Breast epithelium (tissue), 4 donors: ENCODE data around the gene HIGD2A. TPM values are rescaled to one million over a fixed set of nuclear protein-coding genes. Genes with fewer than 3 reads are reported as not detected.

Experiments
- DNase-seq, 2 donors: peaks; one replicate each; pipeline ENCODE4 v3.0.0-alpha.2; 2019; ENCODE audit warnings: low spot score in 2 of 2
- H3K27ac ChIP-seq, 2 donors: fragments of 200-600 bp; sonication (generic) in 1 of 2; one replicate each; pipeline ENCODE4 v1.5.1; 2016 to 2019; ENCODE audit warnings: mild to moderate bottlenecking in 1 of 2
- H3K27me3 ChIP-seq, 2 donors: fragments of 200-600 bp; sonication (generic) in 1 of 2; one replicate each; pipeline versions ENCODE4 v1.5.1 to v1.6.0; 2017 to 2019; ENCODE audit warnings: control low read depth in 1 of 2, mild to moderate bottlenecking in 1 of 2
- H3K36me3 ChIP-seq: fragments of 200-600 bp; one replicate; pipeline ENCODE4 v1.5.1; 2019
- H3K4me1 ChIP-seq, 2 donors: fragments of 200-600 bp; sonication (generic); one replicate each; pipeline ENCODE4 v1.5.1; 2016 to 2019; ENCODE audit warnings: control low read depth in 1 of 2
- H3K4me3 ChIP-seq, 3 donors: fragments of 200-600 bp; sonication (generic); 1 replicate in 2 of 3; 2 replicates in 1 of 3; pipeline ENCODE4 v1.5.1; 2016 to 2019; ENCODE audit warnings: mild to moderate bottlenecking in 3 of 3, moderate library complexity in 2 of 3
- H3K9me3 ChIP-seq, 2 donors: fragments of 200-600 bp; sonication (generic) in 1 of 2; one replicate each; pipeline ENCODE4 v1.5.1; 2016 to 2019; ENCODE audit warnings: control low read depth in 1 of 2
- CTCF ChIP-seq, 3 donors: fragments of 450-650 bp; IDR thresholded peaks; one replicate each; pipeline ENCODE4 v1.5.1; 2016 to 2017; ENCODE audit warnings: antibody characterized with exemption in 3 of 3, mild to moderate bottlenecking in 3 of 3, moderate library complexity in 3 of 3
- POLR2A ChIP-seq: fragments of 450-650 bp; IDR thresholded peaks from one replicate; pipeline ENCODE4 v1.6.1; 2016; ENCODE audit warnings: antibody characterized with exemption, mild to moderate bottlenecking, moderate library complexity
- POLR2AphosphoS5 ChIP-seq, 3 donors: sonication (generic); formaldehyde crosslinking; IDR thresholded peaks; one replicate each; pipeline ENCODE4 v1.6.1; 2017; ENCODE audit warnings: antibody characterized with exemption in 3 of 3
- intact Hi-C: fragments of 100-400 bp; cut with DNase I; formaldehyde crosslinking; loops from one replicate; pipeline ENCODE4 v1.15.1; 2023; ENCODE audit warnings: low total_unique reads
- total RNA-seq, 3 donors: library from RNA; depleted of rRNA; stranded (reverse); fragments of >200 nt; gene quantifications; one replicate each; pipeline ENCODE4 v1.1.0, GENCODE V29; 2016

HIGD2A gene
- total RNA-seq, 3 donors from 2014 or later: 68.5 to 134 (median 80.2) TPM

DNA sequence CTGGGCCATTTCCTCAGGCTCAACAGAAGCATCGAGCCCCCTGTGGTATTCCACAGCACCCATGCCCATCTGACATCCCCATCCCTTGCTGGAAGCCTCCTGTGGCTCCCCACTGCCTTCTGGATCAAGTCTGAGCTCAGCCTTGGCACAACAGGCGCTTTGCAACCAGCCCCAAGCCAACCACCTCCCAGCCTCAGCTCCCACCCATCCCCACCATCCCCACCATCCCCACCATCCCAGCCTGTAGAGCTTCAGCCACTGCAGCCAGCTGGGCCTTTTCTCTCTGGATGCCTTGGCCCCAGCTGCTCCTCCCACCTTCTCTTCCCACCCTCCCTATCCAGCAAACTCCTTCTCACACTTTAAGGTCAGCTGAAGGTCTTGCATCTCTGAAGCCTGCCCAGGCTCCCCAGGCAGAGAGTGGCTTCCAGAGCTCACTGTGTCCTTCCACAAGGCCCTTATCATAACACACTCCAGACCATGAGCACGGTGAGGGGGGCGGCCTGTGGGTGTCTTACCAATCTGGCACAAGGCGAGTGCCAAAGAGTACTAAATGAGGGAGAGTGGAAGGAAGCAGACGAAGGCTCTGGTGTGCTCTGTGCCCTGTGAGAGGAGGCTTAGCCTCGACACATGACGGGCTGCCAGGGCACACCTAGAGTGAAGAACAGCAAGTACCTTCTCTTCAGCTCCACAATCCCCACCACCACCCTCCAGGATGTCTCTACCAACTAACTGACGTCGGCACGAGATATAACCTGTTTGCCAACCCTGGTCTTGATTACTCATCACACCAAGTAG lies 6.5 kb downstream of the HIGD2A start:
- intact Hi-C loops: no loop called here
- no peak for DNase-seq
- no peak overlapping the region for H3K4me3 ChIP-seq
- TF ChIP-seq POLR2AphosphoS5 (IDR thresholded peaks at IDR 0.05): no peak
- TF ChIP-seq POLR2A: no peak
- no peaks in the 10 kb centered on the region for H3K36me3 ChIP-seq
- no peaks in the 10 kb centered on the region for H3K4me1 ChIP-seq
- H3K9me3 ChIP-seq: no peaks in the 10 kb centered on the region
- H3K27ac ChIP-seq: no peak overlapping the region
- no peaks in the 10 kb centered on the region for H3K27me3 ChIP-seq

DNA sequence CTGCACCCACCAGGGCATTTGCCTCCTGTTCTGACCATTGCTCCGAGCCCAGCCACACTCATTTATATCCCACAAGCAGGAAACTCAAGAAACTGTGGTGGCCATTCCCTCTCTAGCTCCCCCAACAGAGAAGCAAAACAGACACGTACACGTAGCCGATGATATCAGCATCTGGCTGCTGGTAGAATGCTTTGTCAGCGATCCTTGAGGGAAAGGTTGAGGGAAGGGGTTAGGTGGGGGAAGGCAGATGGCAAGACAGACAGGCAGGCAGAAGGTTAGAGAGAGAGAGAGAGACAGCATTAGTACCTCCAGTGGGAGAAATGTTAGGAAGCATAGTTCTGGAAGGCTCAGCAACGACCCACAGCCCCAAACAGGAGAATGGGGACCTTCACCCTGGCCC lies 7.8 kb downstream of the HIGD2A start:
- H3K4me3 ChIP-seq: no peak overlapping the region
- H3K27ac ChIP-seq: peak overlapping the region in 1 of 2 donors; percentile 48
- no peaks in the 10 kb centered on the region for H3K27me3 ChIP-seq
- H3K9me3 ChIP-seq: no peaks in the 10 kb centered on the region
- TF ChIP-seq POLR2A: no peak
- no peak for TF ChIP-seq POLR2AphosphoS5 (IDR thresholded peaks at IDR 0.05)
- TF ChIP-seq CTCF (IDR thresholded peaks at IDR 0.05): no peak
- H3K4me1 ChIP-seq: no peaks in the 10 kb centered on the region
- intact Hi-C loops: no loop called here
- no peaks in the 10 kb centered on the region for H3K36me3 ChIP-seq
- no peak for DNase-seq

- intact Hi-C loops: no loop called here
- Histone ChIP-seq H3K4me3 (no peak overlapping the region), H3K36me3 (no peaks in the 10 kb centered on the region), H3K27ac (no peak overlapping the region), H3K9me3 (no peaks in the 10 kb centered on the region), H3K27me3 (no peaks in the 10 kb centered on the region), H3K4me1 (no peaks in the 10 kb centered on the region)
- DNase-seq: no peak
- TF ChIP-seq CTCF (IDR thresholded peaks at IDR 0.05): no peak
- no peak for TF ChIP-seq POLR2AphosphoS5 (IDR thresholded peaks at IDR 0.05)
- no peak for TF ChIP-seq POLR2A
These were observed 9.3 kb downstream of the HIGD2A start for GRCh38 chr5:176397736-176398420.

- Histone ChIP-seq H3K9me3 (no peaks in the 10 kb centered on the region), H3K27ac (no peak overlapping the region), H3K4me3 (no peak overlapping the region), H3K27me3 (no peaks in the 10 kb centered on the region), H3K36me3 (no peaks in the 10 kb centered on the region), H3K4me1 (no peaks in the 10 kb centered on the region)
- intact Hi-C loops: no loop called here
- DNase-seq: no peak
- TF ChIP-seq POLR2AphosphoS5 (IDR thresholded peaks at IDR 0.05) (no peak), CTCF (IDR thresholded peaks at IDR 0.05) (no peak), POLR2A (no peak)
These were observed 12.0 kb downstream of the HIGD2A start for GRCh38 chr5:176400382-176401156.

DNA sequence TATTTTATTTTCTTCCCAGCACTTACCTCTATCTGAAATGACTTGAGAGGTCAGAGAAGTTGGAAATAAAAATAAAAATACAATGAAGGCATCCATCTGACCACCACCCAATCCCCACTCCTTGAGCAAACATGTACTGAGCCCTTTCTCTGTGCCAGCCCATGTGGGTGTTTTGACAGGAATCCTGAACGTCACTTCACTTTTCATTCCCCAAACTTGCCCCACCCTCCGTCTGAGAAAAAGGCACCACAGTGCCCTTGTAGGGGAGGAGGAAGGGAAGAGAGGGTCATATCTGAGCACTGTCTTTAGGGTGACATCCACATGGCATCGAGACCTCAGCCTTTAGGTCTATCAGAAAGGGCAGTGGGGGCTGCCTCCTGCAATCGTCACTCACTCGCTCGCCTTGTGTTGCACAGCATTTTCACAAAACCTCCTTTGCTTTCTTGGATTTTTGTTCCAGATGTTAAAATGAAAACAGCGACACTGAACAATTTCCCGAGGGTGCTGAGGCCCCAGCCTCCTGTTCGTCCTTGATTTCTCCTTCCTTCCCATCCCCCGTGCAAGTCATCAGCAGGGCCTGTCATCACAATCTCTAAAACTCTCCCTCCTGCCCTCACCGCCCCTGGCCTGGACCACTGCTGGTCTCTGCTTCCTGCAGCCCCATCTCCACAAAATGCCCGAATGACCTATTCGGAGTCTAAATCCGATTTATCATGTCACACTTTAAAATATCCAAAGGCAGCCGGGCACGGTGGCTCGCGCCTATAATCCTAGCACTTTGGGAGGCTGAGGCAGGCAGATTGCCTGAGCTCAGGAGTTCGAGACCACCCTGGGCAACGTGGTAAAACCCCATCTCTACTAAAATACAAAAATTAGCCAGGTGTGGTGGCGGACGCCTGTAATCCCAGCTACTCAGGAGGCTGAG lies 13.0 kb downstream of the HIGD2A start:
- Histone ChIP-seq H3K27ac (no peak overlapping the region), H3K27me3 (no peaks in the 10 kb centered on the region), H3K36me3 (no peaks in the 10 kb centered on the region), H3K4me1 (no peaks in the 10 kb centered on the region), H3K4me3 (no peak overlapping the region), H3K9me3 (no peaks in the 10 kb centered on the region)
- no peak for DNase-seq
- intact Hi-C loops: no loop called here
- no peak for TF ChIP-seq CTCF (IDR thresholded peaks at IDR 0.05)
- no peak for TF ChIP-seq POLR2AphosphoS5 (IDR thresholded peaks at IDR 0.05)
- no peak for TF ChIP-seq POLR2A
